Activated CD4-positive, CD25-positive, alpha-beta regulatory T cell treated with anti-CD3 and anti-CD28 coated beads, Interleukin-2, amount 50 U/mL, for 16 hours (primary cell): Measurements from ENCODE around the gene CASZ1.

Source experiments
- DNase-seq: peaks from one replicate; pipeline ENCODE4 v3.0.0-alpha.2; 2020; ENCODE audit warnings: low read depth, low spot score

Gene CASZ1

DNA sequence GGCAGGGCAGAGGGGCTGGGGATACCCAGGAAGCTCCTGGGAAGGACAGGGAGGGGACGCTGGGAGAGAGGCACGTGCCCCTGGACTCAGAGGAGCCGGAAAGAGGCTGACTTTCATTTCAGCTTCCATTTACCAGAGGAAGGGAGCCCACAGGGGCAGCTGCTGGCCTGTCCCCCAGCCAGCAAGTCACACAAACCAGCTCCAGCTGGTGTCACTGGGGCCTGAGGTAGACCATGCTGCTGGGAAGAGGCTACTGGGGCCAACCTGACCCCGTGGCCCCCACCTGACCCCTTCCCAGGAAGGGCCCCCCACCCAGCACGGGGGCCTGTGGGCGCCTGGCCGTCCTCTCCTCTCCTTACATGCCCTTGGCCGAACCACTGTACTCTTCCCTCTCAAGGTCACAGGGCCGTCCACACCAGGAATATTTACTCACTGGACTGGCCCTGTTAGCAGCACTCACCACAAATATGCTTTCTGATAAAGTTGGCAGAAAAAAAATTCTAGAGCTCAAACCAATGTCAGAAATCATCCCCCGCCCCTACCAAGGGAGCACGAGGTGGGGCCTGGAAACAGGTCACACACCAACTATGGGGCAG, 110.5 kb downstream of the CASZ1 start:
- DNase-seq, result no peak

- no peak for DNase-seq
Measured at GRCh38 chr1:10685196-10685807, 111.1 kb downstream of the CASZ1 start.

- DNase-seq, result no peak
Measured at GRCh38 chr1:10684221-10684620, 112.2 kb downstream of the CASZ1 start.

DNA sequence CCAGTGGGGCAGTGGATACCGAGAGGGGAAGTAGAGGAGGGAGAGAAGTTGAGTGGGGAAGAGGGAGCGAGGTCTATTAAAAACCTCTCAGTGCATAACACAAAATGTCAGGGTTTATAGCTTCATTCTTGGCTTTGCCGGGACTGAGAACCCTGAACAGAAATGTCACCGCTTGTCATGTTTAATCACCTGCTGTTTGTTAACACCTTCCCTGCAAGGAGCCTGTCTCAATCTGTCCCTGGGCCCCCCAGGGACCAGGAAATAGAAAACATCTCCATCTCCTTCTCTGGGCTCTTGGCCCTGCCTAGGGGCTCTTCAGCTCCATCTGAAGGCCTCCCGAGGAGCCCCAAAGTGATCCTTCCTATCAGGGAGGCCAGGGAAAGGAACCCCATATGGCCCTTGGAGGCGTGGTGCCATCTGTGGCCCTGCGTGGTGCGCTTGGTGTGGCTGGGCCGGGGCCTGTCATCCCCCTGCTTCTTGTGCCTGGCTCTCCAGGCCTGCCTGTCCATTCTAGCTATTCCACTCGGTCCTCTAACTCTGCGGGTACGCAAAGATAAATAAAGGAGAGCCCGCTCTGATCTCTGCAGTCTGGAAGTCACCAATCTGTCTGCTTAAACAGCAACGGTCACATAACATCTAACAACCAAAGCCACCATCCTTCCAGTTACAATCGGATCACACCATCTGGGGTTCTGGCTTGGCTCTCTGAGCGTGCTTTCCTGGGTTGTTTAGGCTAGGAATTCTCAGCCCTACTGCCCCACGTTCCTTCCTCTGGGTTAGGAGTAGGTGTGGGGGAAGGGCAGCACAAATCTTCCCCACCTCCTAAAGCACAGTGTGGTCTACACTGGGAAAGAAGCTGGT, 113.8 kb downstream of the CASZ1 start:
- DNase-seq, result no peak

DNA sequence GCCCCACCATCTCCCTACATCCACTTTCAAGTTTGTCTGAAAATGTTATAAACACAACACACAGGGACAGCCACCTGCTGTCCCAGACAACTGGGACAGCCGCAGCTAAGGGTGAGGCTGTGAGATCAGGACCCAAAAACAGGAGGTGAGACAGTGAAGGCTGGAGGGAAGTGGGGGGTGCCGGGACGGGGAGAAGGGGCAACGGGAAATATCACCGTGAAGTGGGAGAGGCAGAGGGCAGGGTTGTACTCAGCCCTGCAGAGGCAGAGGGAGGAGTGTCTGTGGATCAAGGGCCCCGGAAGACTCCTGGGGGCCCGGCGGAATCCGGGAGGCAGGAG, 114.4 kb downstream of the CASZ1 start:
- no peak for DNase-seq

DNA sequence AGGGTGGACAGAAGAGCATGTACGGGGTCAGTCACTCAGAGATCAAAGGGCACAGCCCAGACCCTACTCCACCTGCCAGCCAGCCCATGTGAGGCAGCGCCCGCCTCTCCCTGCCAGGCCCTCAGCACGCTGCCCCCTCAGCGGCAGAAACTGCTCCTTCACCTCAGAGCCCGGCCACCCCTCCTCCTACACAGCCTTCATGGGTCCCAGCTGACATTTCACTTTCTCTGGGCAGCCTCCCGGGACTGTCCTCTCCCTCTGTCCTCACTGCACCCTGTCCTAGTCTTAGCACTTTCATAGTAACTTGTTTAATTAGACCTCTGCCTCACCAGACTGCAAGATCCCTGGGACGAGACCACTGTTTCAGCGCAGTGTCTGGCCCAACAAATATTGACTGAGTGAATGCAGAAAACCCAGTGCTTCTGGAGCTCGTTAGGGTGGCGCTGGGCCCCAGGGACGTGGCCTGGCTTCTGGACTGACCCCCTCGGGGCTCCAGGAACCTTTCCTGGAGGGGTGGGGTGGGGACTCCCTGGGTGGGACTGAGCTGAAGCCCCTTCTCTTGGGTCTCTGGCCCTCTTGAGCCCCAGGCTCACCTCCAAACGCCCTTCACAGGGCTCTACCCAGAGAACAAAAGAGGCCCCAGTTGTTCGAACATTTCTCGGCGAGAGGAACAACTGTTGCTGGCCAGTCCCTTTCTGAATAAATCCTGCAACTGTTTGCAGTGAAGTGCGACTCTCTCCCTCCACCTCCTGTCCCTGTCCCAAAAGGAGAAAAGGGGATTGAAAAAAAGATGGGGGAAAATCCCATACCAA, 114.9 kb downstream of the CASZ1 start:
- DNase-seq, result no peak

GRCh38 chr1:10680487-10680886, 116.0 kb downstream of the CASZ1 start:
- no peak for DNase-seq

DNA sequence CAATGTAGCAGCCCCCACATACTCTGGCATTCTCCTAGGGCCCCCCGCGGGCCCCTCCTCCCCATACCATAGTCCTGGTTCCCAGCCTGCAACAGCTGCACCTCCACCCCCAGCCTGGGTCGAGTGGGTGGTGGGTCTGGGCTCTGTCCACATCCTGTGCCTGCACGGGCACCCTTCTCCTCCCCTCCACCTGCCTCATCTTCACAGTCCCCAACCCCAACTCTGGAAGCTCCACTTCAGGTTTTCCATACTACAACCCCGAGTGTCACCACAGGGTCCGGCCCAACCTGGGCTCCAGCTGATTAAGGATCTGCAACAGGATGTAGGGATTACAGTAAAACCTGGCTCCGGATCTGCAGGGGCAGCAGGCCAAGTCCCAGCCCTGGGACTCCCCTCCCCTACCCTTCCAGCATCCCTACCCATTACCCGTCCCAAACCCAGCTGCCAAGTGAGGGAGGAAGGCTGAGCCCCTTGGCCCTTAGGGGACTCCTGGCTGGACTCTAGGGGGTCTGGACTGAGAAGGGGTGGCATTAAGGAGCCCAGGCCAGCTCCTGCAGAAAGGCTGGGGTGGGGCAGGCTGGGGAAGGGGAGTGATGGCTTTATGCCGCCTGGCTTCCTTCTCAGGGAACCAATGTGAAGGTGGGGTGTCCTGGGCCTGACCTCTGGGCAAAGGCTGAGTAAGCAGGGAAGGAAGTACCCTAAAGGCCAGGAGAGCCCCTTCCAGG, 116.8 kb downstream of the CASZ1 start:
- DNase-seq, result no peak

- DNase-seq, result no peak
Measured at GRCh38 chr1:10678852-10679251, 117.6 kb downstream of the CASZ1 start.

DNA sequence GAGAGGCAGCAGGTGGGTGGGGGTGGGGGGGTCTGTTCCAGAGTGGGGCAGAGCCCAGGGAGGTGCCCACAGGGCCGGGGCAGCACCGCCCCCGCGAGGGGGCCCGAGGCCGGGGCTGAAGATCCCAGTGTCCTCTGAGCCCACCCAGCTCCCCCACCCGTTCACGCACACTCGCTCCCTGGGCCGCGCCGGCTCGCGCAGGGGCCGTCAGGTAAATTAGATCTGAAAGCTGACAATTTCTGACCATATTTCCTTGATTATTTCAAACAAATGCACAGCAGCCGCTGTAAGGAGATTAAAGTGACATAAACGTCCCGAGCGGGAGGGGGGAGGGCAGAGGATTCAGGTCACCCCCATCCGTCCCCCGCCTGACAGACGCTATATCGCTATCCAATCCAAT, 118.0 kb downstream of the CASZ1 start:
- no peak for DNase-seq

DNA sequence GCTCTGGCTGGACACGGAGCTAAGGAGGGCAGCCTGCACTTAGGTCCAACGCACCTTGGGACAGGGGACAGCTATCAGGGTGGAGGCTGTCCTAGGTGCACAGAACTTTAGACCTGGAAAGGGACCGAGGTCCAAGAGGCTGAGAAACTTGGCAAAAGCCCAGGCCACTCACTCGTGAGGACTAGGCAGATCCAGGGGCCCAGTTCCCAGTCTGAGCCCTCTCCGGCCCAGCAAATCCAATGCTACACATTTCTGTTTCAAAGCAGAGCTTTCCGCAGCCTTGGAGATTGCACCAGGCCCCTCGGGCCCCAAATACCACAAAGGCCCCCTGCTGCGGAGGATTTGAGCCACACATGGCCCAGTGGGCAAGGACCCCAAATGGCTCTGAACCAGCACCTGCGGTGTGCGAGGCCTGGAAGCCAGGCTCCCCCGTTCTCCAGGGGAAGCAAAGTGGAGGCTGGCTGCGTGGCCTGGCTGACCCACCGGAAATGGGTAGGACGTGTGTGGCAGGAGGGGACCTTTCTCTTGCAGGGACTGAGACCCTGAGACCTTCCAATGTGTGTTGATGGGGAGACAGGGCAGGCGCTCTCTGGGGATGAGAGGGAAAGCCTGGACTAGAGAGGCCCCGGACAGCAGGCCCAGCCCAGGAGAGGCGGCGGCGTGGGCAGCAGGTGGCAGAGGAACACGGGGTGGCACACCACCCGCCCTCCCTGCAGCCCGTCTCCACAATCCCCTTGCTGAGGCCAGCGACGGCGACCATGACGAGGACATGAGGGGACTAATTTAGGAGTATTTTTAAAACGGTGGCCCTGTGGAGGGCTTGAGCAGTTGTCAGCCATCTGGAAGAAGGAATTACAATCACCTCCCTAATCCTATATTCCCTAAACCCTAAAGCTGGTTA, 118.7 kb downstream of the CASZ1 start:
- no peak for DNase-seq

GRCh38 chr1:10676963-10677362, 119.5 kb downstream of the CASZ1 start:
- DNase-seq, result no peak

- no peak for DNase-seq
Measured at GRCh38 chr1:10675813-10676212, 120.6 kb downstream of the CASZ1 start.

- no peak for DNase-seq
Measured at GRCh38 chr1:10674700-10675609, 121.5 kb downstream of the CASZ1 start.

- DNase-seq, result no peak
Measured at GRCh38 chr1:10674222-10674621, 122.2 kb downstream of the CASZ1 start.

GRCh38 chr1:10673109-10673711, 123.2 kb downstream of the CASZ1 start:
- no peak for DNase-seq

- DNase-seq, result no peak
Measured at GRCh38 chr1:10672343-10673050, 123.9 kb downstream of the CASZ1 start.

DNA sequence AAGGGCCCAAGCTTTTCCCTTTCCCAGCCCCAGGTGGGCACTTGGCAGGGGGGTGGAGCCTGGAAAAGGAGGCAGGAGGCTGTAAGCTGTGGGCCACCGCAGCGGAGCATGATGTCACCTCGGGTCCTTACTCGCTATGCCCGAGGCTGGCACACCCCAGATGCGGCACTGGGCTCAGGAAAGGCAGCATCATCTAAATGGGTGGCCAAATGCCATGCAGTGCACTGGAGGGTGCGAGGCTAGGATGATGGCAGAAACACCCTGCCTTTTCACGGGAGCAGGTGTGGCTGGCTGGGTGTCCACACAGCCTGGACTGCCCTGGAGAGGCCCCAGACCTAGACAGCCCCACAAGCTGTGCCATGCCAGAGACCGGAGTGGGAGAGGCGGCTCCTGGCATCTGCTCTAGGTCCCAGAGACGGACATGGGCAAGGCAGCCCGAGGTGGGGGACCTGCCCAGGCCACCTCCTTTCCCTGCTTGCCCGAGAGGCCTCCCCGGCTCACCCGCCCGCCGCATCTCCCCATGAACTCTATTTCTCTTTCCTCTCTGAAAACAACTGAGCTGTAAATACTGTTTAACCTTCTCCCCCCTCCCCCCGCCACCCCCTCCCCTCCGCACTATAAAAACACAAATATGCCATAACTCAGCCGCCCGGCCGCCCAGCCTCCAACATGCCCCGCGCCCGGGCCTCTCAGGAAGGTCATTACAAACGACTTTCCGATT, 124.7 kb downstream of the CASZ1 start:
- DNase-seq, result no peak
